ENCODE measurements around the gene WWC2.

DNA sequence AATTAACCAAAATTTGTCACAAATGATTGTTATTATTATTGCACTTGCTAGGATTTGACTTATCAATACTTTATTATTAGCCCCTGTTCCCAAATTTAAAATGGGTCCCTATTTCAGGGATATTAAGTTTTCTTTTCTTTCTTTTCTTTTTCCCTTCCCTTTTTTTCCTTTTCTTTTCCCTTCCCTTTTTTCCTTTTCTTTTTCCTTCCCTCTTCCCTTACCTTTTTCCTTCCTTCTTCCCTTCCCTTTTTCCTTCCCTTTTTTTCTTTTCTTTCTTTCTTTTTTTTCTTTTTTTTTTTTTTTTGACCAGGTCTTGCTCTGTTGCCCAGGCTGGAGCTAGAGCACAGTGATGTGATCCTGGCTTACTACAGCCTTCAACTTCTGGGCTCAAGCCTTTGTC is 33.8 kb downstream of the WWC2 start:
- no peak for TF ChIP-seq ZNF560 (tag by site-specific recombination; IDR thresholded peaks at IDR 0.05; ENCODE audit: borderline replicate concordance)
- TF ChIP-seq, protein P1, sequence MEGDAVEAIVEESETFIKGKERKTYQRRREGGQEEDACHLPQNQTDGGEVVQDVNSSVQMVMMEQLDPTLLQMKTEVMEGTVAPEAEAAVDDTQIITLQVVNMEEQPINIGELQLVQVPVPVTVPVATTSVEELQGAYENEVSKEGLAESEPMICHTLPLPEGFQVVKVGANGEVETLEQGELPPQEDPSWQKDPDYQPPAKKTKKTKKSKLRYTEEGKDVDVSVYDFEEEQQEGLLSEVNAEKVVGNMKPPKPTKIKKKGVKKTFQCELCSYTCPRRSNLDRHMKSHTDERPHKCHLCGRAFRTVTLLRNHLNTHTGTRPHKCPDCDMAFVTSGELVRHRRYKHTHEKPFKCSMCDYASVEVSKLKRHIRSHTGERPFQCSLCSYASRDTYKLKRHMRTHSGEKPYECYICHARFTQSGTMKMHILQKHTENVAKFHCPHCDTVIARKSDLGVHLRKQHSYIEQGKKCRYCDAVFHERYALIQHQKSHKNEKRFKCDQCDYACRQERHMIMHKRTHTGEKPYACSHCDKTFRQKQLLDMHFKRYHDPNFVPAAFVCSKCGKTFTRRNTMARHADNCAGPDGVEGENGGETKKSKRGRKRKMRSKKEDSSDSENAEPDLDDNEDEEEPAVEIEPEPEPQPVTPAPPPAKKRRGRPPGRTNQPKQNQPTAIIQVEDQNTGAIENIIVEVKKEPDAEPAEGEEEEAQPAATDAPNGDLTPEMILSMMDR (tag by site-specific recombination; IDR thresholded peaks at IDR 0.05): no peak
- no peak for TF ChIP-seq ZNF350 (tag by site-specific recombination; IDR thresholded peaks at IDR 0.05)
- TF ChIP-seq ZNF133 (tag by site-specific recombination; IDR thresholded peaks at IDR 0.05): no peak
- TF ChIP-seq ZNF423 (tag by site-specific recombination; IDR thresholded peaks at IDR 0.05): no peak
- no peak for TF ChIP-seq KLF7 (tag by site-specific recombination; IDR thresholded peaks at IDR 0.05; ENCODE audit: borderline replicate concordance)
- TF ChIP-seq ZNF157 (tag by site-specific recombination; IDR thresholded peaks at IDR 0.05): no peak
- no peak for TF ChIP-seq HOXA7 (CRISPR knock-in tag; IDR thresholded peaks at IDR 0.05; ENCODE audit: borderline replicate concordance)
- no peak for TF ChIP-seq ZNF544 (tag by site-specific recombination; IDR thresholded peaks at IDR 0.05)
